HepG2 (cell line): ENCODE results near the gene ARVCF. TPM values are rescaled to one million over a fixed set of nuclear protein-coding genes. Genes with fewer than 3 reads are reported as not detected.

ENCODE experiments used
- ARID2 ChIP-seq: sonication (generic); formaldehyde crosslinking; IDR thresholded peaks from 2 replicates; pipeline ENCODE4 v1.8.1; 2022; ENCODE audit warnings: mild to moderate bottlenecking, missing genetic modification reagents, borderline replicate concordance
- CENPX ChIP-seq: sonication (generic); formaldehyde crosslinking; IDR thresholded peaks from 2 replicates; pipeline ENCODE4 v1.9.0; 2021; ENCODE audit warnings: mild to moderate bottlenecking, missing genetic modification reagents, moderate library complexity
- IRF2 ChIP-seq: IDR thresholded peaks from 2 replicates; pipeline ENCODE4 v1.6.1; 2018; ENCODE audit warnings: missing genetic modification reagents, missing compliant biosample characterization
- PAX8 ChIP-seq: sonication (generic); formaldehyde crosslinking; IDR thresholded peaks from 2 replicates; pipeline ENCODE4 v1.8.0; 2022; ENCODE audit warnings: mild to moderate bottlenecking, missing genetic modification reagents, borderline replicate concordance
- PHB2 ChIP-seq: fragments of 450-650 bp; IDR thresholded peaks from 2 replicates; pipeline ENCODE4 v1.6.1; 2018; ENCODE audit not compliant: partially characterized antibody
- ZBTB21 ChIP-seq: sonication (generic); formaldehyde crosslinking; IDR thresholded peaks from 2 replicates; pipeline ENCODE4 v1.4.0; 2020; ENCODE audit warnings: missing genetic modification reagents
- ZBTB7A ChIP-seq: sonication (generic); formaldehyde crosslinking; IDR thresholded peaks from 2 replicates; pipeline ENCODE4 v1.8.0; 2022; ENCODE audit warnings: mild to moderate bottlenecking, missing genetic modification reagents
- ZFP41 ChIP-seq: sonication (generic); formaldehyde crosslinking; IDR thresholded peaks from 2 replicates; pipeline ENCODE4 v1.4.0; 2020; ENCODE audit warnings: mild to moderate bottlenecking, missing genetic modification reagents, borderline replicate concordance
- ZNF431 ChIP-seq: sonication (generic); formaldehyde crosslinking; IDR thresholded peaks from 2 replicates; pipeline ENCODE4 v1.9.0; 2022; ENCODE audit warnings: missing genetic modification reagents, low read depth, mild to moderate bottlenecking, borderline replicate concordance
- polyA plus RNA-seq, 8 experiments: library from polyadenylated mRNA; depleted of rRNA in 3 of 8; stranded (reverse) in 7 of 8; unstranded in 1 of 8; fragments of >200 nt; fragmentation: Illumina TruSeq in 4 of 8; extraction: Trizol in 4 of 8; gene quantifications; 2 replicates each; pipeline versions ENCODE4 v1.2.1 to v1.2.3, GENCODE V29; 2011 to 2016; ENCODE audit warnings: low read depth in 4 of 8, missing spikeins in 1 of 8, mixed read lengths in 1 of 8; ENCODE audit not compliant: insufficient read depth in 1 of 8
- total RNA-seq, 5 experiments: library from RNA; depleted of rRNA; stranded (reverse); fragments of >200 nt; fragmentation: Illumina TruSeq; extraction: Trizol; gene quantifications; 2 replicates each; pipeline ENCODE4 v1.2.3, GENCODE V29; 2016; ENCODE audit warnings: low read depth in 1 of 5
- TF ChIP-seq, protein P1 (sequence below): sonication (generic); formaldehyde crosslinking; IDR thresholded peaks from 2 replicates; pipeline ENCODE4 v1.8.0; 2023; ENCODE audit warnings: mild to moderate bottlenecking, missing genetic modification reagents
- TF ChIP-seq, protein P2 (sequence below): sonication (generic); formaldehyde crosslinking; IDR thresholded peaks from 2 replicates; pipeline ENCODE4 v1.4.0; 2020; ENCODE audit warnings: mild to moderate bottlenecking, missing genetic modification reagents
- TF ChIP-seq, protein P3 (sequence below): sonication (generic); formaldehyde crosslinking; IDR thresholded peaks from 2 replicates; pipeline ENCODE4 v1.4.0; 2020; ENCODE audit warnings: mild to moderate bottlenecking, low read depth, missing genetic modification reagents
- TF ChIP-seq, protein P4 (sequence below): sonication (generic); formaldehyde crosslinking; IDR thresholded peaks from 2 replicates; pipeline ENCODE4 v1.4.0; 2020; ENCODE audit warnings: missing genetic modification reagents
- TF ChIP-seq, protein P5 (sequence below): IDR thresholded peaks from 2 replicates; pipeline ENCODE4 v1.6.1; 2016; ENCODE audit warnings: low read depth, borderline replicate concordance
- TF ChIP-seq, protein P6 (sequence below): sonication (generic); formaldehyde crosslinking; IDR thresholded peaks from 2 replicates; pipeline ENCODE4 v1.8.0; 2022; ENCODE audit warnings: missing genetic modification reagents, mild to moderate bottlenecking, moderate library complexity, borderline replicate concordance
- TF ChIP-seq, protein P7 (sequence below): sonication (generic); formaldehyde crosslinking; IDR thresholded peaks from 2 replicates; pipeline ENCODE4 v1.4.0; 2020; ENCODE audit warnings: missing genetic modification reagents, borderline replicate concordance

The ARVCF gene
- total and polyA plus RNA-seq, 2 of the 13 experiments (the other 11 are each of a cell fraction or from before 2014, with no cell fraction given), result 16.4 to 17.7 TPM

DNA sequence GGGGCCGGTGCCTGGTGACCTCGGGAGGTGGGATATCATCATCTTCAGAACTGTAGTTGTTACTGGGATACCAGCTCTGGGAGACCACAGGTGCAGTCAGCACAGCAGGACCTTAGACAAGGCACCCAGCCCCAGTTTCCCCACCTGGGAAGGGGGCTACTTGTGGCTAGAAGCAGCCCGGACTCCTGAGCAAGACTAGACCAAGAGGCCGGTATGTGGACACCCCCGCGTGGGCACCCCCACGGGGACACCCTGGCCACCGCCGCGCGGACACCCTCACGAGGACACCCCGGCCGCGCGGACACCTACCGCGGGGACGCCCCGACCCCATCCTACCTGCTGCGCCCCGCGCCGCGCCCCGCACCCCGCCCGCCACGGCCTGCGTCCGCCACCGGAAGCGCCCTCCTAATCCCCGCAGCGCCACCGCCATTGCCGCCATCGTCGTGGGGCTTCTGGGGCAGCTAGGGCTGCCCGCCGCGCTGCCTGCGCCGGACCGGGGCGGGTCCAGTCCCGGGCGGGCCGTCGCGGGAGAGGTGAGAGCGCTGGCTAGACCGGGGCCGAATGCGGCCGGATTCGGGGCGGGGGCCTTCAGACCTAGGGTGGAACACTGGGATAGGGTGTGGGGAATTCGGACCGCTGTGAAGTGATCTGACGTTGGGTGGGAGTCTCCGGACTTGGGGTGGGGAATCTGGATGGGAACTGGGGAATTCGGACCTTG, 75.1 kb downstream of the ARVCF start, which contains the start of the genes COMT and TXNRD2 (continued):
- TF ChIP-seq, protein P1, sequence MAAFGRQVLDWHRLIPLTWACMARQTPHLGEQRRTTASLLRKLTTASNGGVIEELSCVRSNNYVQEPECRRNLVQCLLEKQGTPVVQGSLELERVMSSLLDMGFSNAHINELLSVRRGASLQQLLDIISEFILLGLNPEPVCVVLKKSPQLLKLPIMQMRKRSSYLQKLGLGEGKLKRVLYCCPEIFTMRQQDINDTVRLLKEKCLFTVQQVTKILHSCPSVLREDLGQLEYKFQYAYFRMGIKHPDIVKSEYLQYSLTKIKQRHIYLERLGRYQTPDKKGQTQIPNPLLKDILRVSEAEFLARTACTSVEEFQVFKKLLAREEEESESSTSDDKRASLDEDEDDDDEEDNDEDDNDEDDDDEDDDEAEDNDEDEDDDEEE (CRISPR knock-in tag), result no peak
- TF ChIP-seq, protein P2, sequence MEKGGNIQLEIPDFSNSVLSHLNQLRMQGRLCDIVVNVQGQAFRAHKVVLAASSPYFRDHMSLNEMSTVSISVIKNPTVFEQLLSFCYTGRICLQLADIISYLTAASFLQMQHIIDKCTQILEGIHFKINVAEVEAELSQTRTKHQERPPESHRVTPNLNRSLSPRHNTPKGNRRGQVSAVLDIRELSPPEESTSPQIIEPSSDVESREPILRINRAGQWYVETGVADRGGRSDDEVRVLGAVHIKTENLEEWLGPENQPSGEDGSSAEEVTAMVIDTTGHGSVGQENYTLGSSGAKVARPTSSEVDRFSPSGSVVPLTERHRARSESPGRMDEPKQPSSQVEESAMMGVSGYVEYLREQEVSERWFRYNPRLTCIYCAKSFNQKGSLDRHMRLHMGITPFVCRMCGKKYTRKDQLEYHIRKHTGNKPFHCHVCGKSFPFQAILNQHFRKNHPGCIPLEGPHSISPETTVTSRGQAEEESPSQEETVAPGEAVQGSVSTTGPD, result no peak
- TF ChIP-seq, protein P3, sequence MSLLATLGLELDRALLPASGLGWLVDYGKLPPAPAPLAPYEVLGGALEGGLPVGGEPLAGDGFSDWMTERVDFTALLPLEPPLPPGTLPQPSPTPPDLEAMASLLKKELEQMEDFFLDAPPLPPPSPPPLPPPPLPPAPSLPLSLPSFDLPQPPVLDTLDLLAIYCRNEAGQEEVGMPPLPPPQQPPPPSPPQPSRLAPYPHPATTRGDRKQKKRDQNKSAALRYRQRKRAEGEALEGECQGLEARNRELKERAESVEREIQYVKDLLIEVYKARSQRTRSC, result no peak
- TF ChIP-seq PHB2 (no peak), PAX8 (no peak), ZBTB21 (CRISPR knock-in tag) (no peak), ARID2 (CRISPR knock-in tag) (peak; percentile 67; the same call in 1 of the 2 replicates), ZNF431 (no peak), IRF2 (no peak), ZFP41 (CRISPR knock-in tag) (no peak), CENPX (CRISPR knock-in tag) (no peak), ZBTB7A (no peak)
- TF ChIP-seq, protein P4, sequence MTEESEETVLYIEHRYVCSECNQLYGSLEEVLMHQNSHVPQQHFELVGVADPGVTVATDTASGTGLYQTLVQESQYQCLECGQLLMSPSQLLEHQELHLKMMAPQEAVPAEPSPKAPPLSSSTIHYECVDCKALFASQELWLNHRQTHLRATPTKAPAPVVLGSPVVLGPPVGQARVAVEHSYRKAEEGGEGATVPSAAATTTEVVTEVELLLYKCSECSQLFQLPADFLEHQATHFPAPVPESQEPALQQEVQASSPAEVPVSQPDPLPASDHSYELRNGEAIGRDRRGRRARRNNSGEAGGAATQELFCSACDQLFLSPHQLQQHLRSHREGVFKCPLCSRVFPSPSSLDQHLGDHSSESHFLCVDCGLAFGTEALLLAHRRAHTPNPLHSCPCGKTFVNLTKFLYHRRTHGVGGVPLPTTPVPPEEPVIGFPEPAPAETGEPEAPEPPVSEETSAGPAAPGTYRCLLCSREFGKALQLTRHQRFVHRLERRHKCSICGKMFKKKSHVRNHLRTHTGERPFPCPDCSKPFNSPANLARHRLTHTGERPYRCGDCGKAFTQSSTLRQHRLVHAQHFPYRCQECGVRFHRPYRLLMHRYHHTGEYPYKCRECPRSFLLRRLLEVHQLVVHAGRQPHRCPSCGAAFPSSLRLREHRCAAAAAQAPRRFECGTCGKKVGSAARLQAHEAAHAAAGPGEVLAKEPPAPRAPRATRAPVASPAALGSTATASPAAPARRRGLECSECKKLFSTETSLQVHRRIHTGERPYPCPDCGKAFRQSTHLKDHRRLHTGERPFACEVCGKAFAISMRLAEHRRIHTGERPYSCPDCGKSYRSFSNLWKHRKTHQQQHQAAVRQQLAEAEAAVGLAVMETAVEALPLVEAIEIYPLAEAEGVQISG (CRISPR knock-in tag), result no peak
- TF ChIP-seq, protein P5, sequence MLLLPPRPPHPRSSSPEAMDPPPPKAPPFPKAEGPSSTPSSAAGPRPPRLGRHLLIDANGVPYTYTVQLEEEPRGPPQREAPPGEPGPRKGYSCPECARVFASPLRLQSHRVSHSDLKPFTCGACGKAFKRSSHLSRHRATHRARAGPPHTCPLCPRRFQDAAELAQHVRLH, result no peak
- TF ChIP-seq, protein P6, sequence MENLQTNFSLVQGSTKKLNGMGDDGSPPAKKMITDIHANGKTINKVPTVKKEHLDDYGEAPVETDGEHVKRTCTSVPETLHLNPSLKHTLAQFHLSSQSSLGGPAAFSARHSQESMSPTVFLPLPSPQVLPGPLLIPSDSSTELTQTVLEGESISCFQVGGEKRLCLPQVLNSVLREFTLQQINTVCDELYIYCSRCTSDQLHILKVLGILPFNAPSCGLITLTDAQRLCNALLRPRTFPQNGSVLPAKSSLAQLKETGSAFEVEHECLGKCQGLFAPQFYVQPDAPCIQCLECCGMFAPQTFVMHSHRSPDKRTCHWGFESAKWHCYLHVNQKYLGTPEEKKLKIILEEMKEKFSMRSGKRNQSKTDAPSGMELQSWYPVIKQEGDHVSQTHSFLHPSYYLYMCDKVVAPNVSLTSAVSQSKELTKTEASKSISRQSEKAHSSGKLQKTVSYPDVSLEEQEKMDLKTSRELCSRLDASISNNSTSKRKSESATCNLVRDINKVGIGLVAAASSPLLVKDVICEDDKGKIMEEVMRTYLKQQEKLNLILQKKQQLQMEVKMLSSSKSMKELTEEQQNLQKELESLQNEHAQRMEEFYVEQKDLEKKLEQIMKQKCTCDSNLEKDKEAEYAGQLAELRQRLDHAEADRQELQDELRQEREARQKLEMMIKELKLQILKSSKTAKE (CRISPR knock-in tag), result no peak
- TF ChIP-seq, protein P7, sequence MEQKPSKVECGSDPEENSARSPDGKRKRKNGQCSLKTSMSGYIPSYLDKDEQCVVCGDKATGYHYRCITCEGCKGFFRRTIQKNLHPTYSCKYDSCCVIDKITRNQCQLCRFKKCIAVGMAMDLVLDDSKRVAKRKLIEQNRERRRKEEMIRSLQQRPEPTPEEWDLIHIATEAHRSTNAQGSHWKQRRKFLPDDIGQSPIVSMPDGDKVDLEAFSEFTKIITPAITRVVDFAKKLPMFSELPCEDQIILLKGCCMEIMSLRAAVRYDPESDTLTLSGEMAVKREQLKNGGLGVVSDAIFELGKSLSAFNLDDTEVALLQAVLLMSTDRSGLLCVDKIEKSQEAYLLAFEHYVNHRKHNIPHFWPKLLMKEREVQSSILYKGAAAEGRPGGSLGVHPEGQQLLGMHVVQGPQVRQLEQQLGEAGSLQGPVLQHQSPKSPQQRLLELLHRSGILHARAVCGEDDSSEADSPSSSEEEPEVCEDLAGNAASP (CRISPR knock-in tag), result no peak
